B cell (primary cell): ENCODE data around the gene NFKBIB. TPM values are rescaled to one million over a fixed set of nuclear protein-coding genes. Genes with fewer than 3 reads are reported as not detected.

Experiments
- ATAC-seq: fragments of 200-7000 bp; cut with Tn5 transposase; one replicate; pipeline ENCODE4 v1.10.0; 2021; ENCODE audit warnings: low read depth, mild to moderate bottlenecking, moderate number of reproducible peaks, moderate library complexity
- CTCF ChIA-PET: fragments of 350-600 bp; sonication (Branson Sonifier 250); formaldehyde crosslinking; loops from one replicate; lab custom pipeline; 2021; ENCODE audit warnings: antibody characterized with exemption, inconsistent platforms; lab: Charles Lee
- POLR2A ChIA-PET: fragments of 350-600 bp; sonication (Branson Sonifier 250); formaldehyde crosslinking; loops from one replicate; lab custom pipeline; 2021; ENCODE audit warnings: antibody characterized with exemption; lab: Charles Lee
- DNase-seq: peaks from one replicate; pipeline ENCODE4 v3.0.0; 2013
- H2AFZ ChIP-seq: 2 replicates; pipeline ENCODE4 v1.6.1; 2012; ENCODE audit warnings: mild to moderate bottlenecking, low read depth, low read length; ENCODE audit not compliant: insufficient read depth, poor library complexity, severe bottlenecking
- H3K27ac ChIP-seq, 2 donors: 1 replicate in 1 of 2; 2 replicates in 1 of 2; pipeline ENCODE4 v1.5.1; 2012 to 2013; ENCODE audit warnings: low read length in 2 of 2, mild to moderate bottlenecking in 2 of 2, moderate library complexity in 1 of 2
- H3K27me3 ChIP-seq, 4 experiments: fragments of 200-600 bp in 1 of 4; sonication (generic) in 1 of 4; replicated peaks in 1 of 4; 1 replicate in 2 of 4; 2 replicates in 2 of 4; pipeline versions ENCODE4 v1.6.1 to v1.7.0; 2013 to 2016; ENCODE audit warnings: low read length in 3 of 4, mild to moderate bottlenecking in 2 of 4, mixed read lengths in 1 of 4, moderate library complexity in 1 of 4; ENCODE audit not compliant: insufficient read depth in 4 of 4, control insufficient read depth in 3 of 4; ENCODE audit errors: control extremely low read depth in 1 of 4
- H3K36me3 ChIP-seq, 2 experiments: replicated peaks in 1 of 2; 1 replicate in 1 of 2; 2 replicates in 1 of 2; pipeline versions ENCODE4 v1.6.1 to v1.7.1; 2013; ENCODE audit warnings: low read length in 1 of 2; ENCODE audit not compliant: insufficient read depth in 2 of 2, control insufficient read depth in 1 of 2; ENCODE audit errors: control extremely low read depth in 1 of 2, extremely low read depth in 1 of 2
- H3K4me1 ChIP-seq, 2 donors: fragments of 200-600 bp in 1 of 2; sonication (generic) in 1 of 2; 1 replicate in 1 of 2; 2 replicates in 1 of 2; pipeline versions ENCODE4 v1.5.1 to v1.6.1; 2013 to 2017; ENCODE audit warnings: low read length in 2 of 2; ENCODE audit not compliant: control insufficient read depth in 2 of 2, insufficient read depth in 2 of 2
- H3K4me2 ChIP-seq: replicated peaks from 2 replicates; pipeline ENCODE3; 2012; ENCODE audit warnings: mild to moderate bottlenecking, low read depth, low read length; ENCODE audit not compliant: poor library complexity, severe bottlenecking
- H3K4me3 ChIP-seq, 5 experiments: fragments of 200-600 bp in 1 of 5; sonication (generic) in 1 of 5; 1 replicate in 3 of 5; 2 replicates in 2 of 5; pipeline versions ENCODE4 v1.5.1 to v1.7.0; 2011 to 2016; ENCODE audit warnings: low read length in 4 of 5, mild to moderate bottlenecking in 4 of 5, low read depth in 2 of 5, control low read depth in 1 of 5, moderate library complexity in 1 of 5; ENCODE audit not compliant: insufficient read depth in 1 of 5; ENCODE audit errors: control extremely low read depth in 1 of 5, extremely low read depth in 1 of 5
- H3K79me2 ChIP-seq: fragments of 200-600 bp; sonication (generic); one replicate; pipeline ENCODE4 v1.6.0; 2016; ENCODE audit warnings: low read length; ENCODE audit not compliant: control insufficient read depth, insufficient read depth
- H3K9ac ChIP-seq: fragments of 200-600 bp; sonication (generic); 2 replicates; pipeline ENCODE4 v1.6.1; 2017; ENCODE audit warnings: mild to moderate bottlenecking, low read length, moderate library complexity
- H3K9me3 ChIP-seq, 3 donors: one replicate each; pipeline versions ENCODE4 v1.6.1 to v1.7.1; 2013; ENCODE audit warnings: low read length in 2 of 3; ENCODE audit not compliant: control insufficient read depth in 2 of 3, insufficient read depth in 1 of 3; ENCODE audit errors: control extremely low read depth in 1 of 3
- H4K20me1 ChIP-seq: 2 replicates; pipeline ENCODE4 v1.6.0; 2012; ENCODE audit warnings: mild to moderate bottlenecking, low read length; ENCODE audit not compliant: insufficient read depth, control insufficient read depth, poor library complexity, severe bottlenecking
- H3K27ac Mint-ChIP-seq: one replicate; pipeline ENCODE4 v1.8.0; 2021; ENCODE audit warnings: mixed read lengths
- H3K27me3 Mint-ChIP-seq: one replicate; pipeline ENCODE4 v1.8.0; 2021; ENCODE audit warnings: mixed read lengths
- H3K4me1 Mint-ChIP-seq: one replicate; pipeline ENCODE4 v1.8.0; 2021; ENCODE audit warnings: mixed read lengths
- H3K4me3 Mint-ChIP-seq: one replicate; pipeline ENCODE4 v1.8.0; 2021; ENCODE audit warnings: mixed read lengths
- H3K9me3 Mint-ChIP-seq: one replicate; pipeline ENCODE4 v1.8.0; 2022; ENCODE audit warnings: mixed read lengths; ENCODE audit not compliant: insufficient read depth
- CTCF ChIP-seq: fragments of 200-600 bp; IDR thresholded peaks from one replicate; pipeline ENCODE4 v1.8.0; 2022; ENCODE audit warnings: antibody characterized with exemption, mild to moderate bottlenecking
- EZH2 ChIP-seq: IDR thresholded peaks from 2 replicates; pipeline ENCODE4 v1.6.1; 2012; ENCODE audit warnings: borderline replicate concordance, low read depth, mild to moderate bottlenecking, moderate library complexity, low read length; ENCODE audit not compliant: insufficient read depth, poor library complexity, severe bottlenecking
- WGBS: methylation state at CpG from one replicate; pipeline ENCODE4 v1.1.5; 2013; ENCODE audit warnings: missing lambda C conversion rate; ENCODE audit not compliant: insufficient coverage; 5-methylcytosine and 5-hydroxymethylcytosine counted together
- intact Hi-C: fragments of 100-400 bp; cut with micrococcal nuclease; formaldehyde crosslinking; loops from one replicate; pipeline ENCODE4 v1.10.0; 2022
- polyA plus RNA-seq: library from polyadenylated mRNA; depleted of rRNA; stranded (reverse); fragments of >200 nt; gene quantifications from 2 replicates; pipeline ENCODE4 v1.2.3, GENCODE V29; 2012
- total RNA-seq, 2 donors: library from RNA; stranded (reverse); fragments of 120-200 nt in 1 of 2; gene quantifications; 1 replicate in 1 of 2; 2 replicates in 1 of 2; pipeline versions ENCODE4 v1.2.3 to v1.2.4, GENCODE V29; 2013 to 2022

Gene NFKBIB
- total and polyA plus RNA-seq, 2 donors (not counting 1 experiment from before 2014, with no cell fraction given), result 30.3 to 54.4 TPM

GRCh38 chr19:38915329-38916321 lies 15.9 kb downstream of the NFKBIB start:
- no peak overlapping the region for H2AFZ ChIP-seq
- no peaks in the 10 kb centered on the region for H3K27me3 Mint-ChIP-seq
- DNase-seq, result no peak
- H3K4me1 Mint-ChIP-seq, result no peaks in the 10 kb centered on the region
- ATAC-seq, result no peak
- CTCF ChIA-PET, result no interaction called here
- no peak overlapping the region for H3K4me3 Mint-ChIP-seq
- no peaks in the 10 kb centered on the region for H3K79me2 ChIP-seq
- H3K27ac ChIP-seq, result no peak overlapping the region
- H3K9ac ChIP-seq, result no peak overlapping the region
- intact Hi-C loops, result no loop called here
- H3K27ac Mint-ChIP-seq, result no peak overlapping the region
- H3K36me3 ChIP-seq, result peaks cover 0 to 5% of the 10 kb centered on the region in 2 experiments
- H3K4me3 ChIP-seq, result no peak overlapping the region
- no peaks in the 10 kb centered on the region for H3K9me3 Mint-ChIP-seq
- H3K4me1 ChIP-seq, result no peaks in the 10 kb centered on the region
- no peaks in the 10 kb centered on the region for H4K20me1 ChIP-seq
- H3K9me3 ChIP-seq, result no peaks in the 10 kb centered on the region
- POLR2A ChIA-PET, result no interaction called here
- TF ChIP-seq CTCF, result no peak
- no peak for TF ChIP-seq EZH2
- H3K27me3 ChIP-seq, result peaks cover 0 to 2% (median 0%) of the 10 kb centered on the region in 4 experiments
- H3K4me2 ChIP-seq, result no peak overlapping the region
- 96% methylated on average over 43 of the region's 44 CpGs for WGBS

GRCh38 chr19:38917516-38917915 lies 17.7 kb downstream of the NFKBIB start:
- Histone ChIP-seq H3K9me3 (no peaks in the 10 kb centered on the region), H4K20me1 (no peaks in the 10 kb centered on the region), H3K27me3 (no peaks in the 10 kb centered on the region), H3K4me1 (no peaks in the 10 kb centered on the region), H3K9ac (no peak overlapping the region), H3K4me3 (no peak overlapping the region), H2AFZ (no peak overlapping the region), H3K79me2 (no peaks in the 10 kb centered on the region), H3K4me2 (no peak overlapping the region), H3K27ac (no peak overlapping the region), H3K36me3 (peaks cover 1 to 5% of the 10 kb centered on the region in 2 experiments)
- DNase-seq (no peak), ATAC-seq (no peak)
- Mint-ChIP-seq H3K27me3 (no peaks in the 10 kb centered on the region), H3K4me3 (no peak overlapping the region), H3K9me3 (no peaks in the 10 kb centered on the region), H3K27ac (no peak overlapping the region), H3K4me1 (no peaks in the 10 kb centered on the region)
- intact Hi-C loops, result no loop called here
- 95% methylated on average over 7 of the region's 9 CpGs for WGBS
- no peak for TF ChIP-seq CTCF
- ChIA-PET CTCF (interaction anchor here (0.6 kb wide), 1 partner anchor 25 kb away, joined by 3 read pairs; no protein-coding TSS in a partner anchor), POLR2A (no interaction called here)
